Measurements from ENCODE around the gene HMCN2.
"Not testable (repeated sequence)": the region's sequence is repeated elsewhere in the genome, so short reads cannot be mapped to it uniquely, and the experiment has no call there.

Gene HMCN2

DNA sequence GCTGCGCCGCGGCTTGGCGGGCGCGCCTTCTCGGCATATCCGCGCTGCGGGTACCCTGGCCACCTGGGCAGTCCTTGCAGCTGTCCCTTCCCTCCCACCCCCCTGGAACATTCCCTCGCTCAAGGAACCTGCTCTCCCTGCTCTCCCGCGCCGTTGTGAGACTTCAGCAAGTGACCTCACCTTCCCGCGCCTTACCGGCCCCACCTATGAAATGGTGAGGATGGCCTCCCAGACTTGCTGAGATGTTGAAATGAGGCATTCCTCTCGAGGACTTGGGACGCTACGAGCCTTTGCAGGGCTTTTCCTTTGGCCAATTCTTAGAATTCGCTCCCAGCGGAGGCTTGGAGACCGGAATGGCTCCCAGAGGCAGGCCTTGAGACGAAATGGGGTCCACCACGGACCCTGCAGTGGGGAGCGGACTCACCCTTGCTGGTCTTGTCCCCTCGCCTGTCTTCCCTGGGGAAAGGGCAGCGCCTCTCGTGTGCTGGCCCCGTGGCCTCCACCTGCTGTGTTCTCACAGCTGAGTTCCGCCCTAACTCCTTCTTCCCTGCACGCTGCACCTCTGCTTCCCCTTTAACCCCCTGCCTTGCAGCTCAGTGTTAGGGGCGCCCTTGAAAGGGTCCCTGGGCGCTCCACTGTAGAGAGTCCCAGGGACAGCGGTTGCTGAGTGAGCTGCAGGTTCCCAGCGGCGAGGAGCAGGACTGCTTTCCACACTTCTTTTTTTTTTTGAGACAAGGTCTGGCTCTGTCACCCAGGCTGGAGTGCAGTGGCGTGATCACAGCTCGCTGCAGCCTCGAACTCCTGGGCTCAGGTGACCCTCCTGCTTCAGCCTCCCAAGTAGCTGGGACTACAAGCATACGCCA lies 907 bp downstream of the HMCN2 start:
- no peak for DNase-seq

DNA sequence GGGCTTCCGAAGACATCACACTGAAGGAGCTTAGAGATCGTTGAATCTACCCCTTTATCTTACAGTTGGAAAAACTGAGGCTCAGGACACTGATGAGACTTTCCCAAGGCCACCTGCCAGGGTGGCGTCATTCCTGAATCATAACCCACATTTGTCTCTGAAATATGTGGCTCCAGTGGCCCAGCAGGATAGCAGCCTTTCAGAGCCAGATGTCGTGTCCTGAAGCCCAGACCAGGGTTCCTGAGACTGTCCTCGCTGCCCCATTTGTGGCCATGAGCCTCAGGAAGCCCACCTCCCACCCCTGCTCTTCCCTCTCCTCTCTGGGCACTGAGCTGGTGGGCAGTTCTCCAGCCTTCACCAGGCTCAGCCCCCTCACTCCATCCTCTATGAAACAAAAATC lies 2.4 kb downstream of the HMCN2 start:
- no peak for DNase-seq

DNA sequence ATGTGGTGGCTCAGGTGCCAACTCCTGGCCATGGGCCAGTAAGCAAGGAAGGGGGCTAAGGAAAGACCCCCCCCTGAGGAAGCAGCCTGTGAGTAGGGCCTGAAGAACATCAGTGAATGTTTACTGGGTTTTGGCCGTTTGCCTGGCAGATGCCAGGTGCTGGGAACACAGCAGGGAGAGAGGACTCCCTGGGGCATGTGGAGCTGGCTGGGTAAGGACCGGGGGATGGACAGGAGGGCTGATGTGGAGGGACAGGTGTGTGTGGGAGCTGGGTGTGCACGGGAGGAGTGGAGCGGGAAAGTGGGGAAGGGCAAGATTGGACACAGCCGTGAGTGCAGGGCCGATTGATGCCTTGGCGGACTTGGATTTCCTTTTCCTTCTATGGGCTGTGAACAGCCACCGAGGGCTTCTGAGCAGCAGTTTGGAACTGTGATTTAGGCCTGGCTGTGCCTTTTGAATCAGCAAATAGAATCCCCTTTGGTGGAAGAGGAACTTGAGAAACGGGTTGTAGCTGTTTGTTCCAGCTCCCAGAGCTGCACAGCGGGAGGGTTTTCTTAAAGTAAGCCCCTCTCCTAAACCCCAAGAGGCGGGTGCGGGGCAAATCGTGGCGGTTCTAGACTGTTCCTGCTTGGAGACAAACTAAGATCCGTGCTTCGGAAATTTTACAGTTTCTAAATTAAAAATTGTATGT lies 3.1 kb downstream of the HMCN2 start:
- no peak for DNase-seq

DNA sequence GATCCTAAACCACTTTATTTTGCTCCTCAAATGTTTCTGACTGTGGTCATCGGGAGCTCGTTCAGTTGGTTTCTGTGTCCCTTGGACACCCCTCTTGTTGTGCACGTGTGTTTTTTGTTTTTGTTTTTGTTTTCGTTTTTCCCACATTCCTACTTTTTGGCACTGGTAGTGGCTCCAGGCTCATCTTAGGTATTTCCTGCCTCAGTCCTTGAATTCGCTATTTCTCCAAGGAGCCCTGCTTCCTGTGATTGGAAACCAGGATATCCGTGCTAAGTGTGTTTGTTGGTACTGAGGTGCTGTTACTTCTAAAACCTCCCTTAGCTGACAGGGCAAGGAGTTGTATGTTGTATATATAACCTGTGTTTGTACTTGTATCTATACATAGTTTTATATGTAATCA lies 5.9 kb downstream of the HMCN2 start:
- DNase-seq = no peak

DNA sequence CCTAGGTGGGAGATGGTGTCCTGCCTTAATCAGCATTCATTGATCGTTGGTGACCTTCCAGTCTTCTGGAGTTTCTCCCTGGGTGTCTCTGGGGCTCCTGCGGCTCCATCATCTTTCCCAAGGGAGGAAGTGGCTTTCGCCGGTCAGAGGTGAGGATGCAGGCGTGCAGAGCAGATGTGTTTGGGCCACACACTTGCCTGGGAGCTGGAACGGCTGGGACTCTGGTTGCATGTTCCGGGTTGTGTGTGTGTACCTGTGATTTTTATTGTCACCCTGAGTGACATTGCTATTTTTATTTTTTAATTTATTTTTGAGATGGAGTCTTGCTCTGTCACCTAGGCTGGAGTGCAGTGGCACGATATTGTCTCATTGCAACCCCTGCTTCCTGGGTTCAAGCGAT lies 9.6 kb downstream of the HMCN2 start:
- DNase-seq = no peak

DNA sequence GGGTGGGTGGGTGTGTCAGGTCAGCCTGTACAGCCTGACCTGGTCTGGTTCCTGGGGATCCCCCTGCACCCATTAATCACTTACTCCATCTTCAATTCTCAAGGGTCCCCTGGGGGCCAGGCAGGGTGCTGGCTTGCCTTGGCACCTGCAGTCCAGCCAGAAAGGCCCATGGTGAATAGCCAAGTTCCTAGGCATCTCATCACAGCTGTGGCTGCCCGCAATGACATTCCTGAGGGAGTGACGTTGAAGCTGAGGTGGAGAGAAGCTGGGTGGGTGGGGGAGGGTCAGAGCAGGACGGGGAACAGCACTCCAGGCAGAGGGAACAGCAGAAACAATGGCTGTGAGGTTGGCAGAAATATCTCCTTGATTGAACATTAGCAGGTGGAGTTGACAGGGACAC lies 10.6 kb downstream of the HMCN2 start:
- DNase-seq = no peak

DNA sequence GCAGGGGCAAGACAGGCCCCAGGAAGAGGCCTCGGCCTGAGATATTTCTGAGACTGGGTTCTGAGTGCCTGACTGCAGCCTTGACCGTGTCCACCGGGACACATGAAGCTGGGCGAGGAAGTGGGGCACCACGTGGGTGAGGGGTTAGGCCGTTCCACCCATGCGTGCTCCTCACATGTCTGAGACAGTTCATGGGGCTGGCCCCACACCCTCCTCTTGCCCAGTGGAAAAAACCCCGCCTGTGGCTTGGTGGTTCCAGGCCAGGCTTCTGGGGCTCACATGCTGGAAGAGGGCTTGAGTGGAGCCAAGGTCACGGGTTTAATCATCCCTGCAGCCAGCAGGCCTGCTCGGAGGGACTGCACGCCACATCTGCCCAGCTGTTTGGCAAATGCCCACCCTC lies 11.4 kb downstream of the HMCN2 start:
- no peak for DNase-seq

DNA sequence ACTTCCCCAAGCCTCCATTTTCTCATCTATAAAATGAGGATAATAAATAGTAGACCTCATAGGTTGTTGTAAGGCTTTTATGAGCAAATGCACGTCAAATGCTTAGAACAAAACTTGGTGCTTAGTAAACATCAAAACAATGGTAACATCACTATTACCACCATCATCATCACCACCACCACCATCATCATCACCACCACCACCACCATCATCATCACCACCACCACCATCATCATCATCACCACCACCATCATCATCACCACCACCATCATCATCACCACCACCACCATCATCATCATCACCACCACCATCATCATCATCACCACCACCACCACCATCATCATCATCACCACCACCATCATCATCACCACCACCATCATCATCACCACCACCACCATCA lies 12.0 kb downstream of the HMCN2 start:
- not testable (repeated sequence) for DNase-seq

DNA sequence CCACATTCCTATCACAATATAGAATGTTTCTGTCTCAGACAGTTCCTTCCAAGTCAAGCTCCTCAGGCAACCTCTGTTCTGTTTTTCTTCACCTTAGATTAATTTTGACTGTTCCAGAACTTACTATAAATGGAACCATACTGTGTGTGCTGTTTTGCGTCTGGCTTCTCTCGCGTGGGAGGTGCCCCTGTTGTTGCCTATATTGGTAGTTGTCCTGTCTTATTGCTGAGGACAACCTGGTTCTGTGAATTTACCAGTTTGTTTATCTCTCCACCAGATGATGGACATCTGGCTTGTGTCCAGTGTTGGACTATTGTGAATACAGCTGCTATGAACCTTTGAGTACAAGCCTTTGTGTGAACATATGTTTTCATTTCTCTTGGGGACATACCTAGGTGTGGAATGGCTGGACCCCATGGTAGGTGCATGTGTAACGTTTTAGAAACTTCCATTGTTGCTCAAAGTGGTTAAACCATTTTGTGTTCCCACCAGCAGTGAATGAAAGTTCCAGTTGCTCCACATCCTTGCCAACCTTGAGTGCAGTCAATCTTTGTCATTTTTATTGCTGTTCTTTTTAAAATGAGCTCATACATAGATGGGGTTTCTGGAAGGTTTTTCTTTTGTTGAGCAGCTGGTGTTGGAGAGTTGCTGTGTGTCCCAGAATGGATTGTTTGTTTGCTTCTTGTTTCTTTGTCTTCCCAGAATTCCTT lies 18.1 kb downstream of the HMCN2 start:
- no peak for DNase-seq

DNA sequence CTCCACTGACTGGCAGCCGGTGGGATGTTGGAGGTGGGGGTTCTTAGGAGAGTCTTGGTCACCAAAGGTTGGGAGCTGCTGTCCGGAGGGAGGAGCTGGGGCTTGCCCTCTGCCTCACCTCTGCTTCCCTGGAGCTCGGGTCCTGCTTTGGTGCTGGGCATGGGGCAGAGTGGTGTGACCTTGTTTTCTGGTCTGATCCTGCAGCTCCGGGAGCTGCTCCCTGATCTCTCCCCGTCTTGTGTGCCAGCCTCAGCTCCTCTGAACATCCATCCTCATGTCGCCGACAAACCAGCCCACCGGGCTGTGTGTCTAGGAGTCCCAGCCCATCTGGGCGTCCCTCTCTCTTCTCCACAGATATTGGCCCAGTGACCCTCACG lies 18.7 kb downstream of the HMCN2 start:
- DNase-seq = no peak

DNA sequence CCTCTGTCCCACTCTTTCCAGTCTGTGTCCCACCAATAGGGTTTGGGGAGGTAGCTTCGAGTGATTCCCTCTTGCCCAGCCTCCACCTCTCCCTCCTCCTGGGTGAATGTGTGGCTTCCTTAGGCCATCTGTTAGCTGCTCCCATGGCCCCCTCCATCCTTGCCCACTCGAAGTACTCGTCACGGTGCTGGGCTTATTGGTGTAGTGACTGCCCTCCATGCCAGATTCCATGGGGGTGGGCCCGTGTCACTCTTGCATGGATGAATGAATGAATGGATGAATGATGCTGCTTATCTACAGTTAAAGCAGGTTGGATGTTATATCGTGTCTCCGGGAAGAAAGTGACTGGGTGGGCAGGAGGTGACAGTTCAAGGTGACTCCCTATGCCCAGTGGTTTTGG lies 19.1 kb downstream of the HMCN2 start:
- DNase-seq = no peak

DNA sequence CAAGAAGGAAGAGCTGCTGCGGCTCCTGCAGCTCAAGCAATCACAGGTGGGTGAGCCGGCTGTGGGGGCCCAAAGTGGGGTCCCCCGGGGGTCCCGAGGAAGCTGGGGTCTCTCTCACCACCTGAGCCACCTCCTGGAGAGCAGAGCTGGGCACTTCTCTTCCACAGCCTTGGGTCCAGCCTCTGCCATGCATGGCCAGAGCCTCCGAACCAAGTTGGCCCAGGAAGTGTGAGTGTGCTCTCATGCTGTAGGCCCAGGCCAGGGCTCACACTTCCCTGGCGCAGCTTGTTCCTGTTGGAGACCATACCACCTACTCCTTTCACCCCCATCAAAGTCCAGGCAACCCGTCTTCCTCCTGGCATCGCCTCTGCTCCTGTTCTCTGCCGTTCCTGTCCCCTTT lies 19.7 kb downstream of the HMCN2 start:
- no peak for DNase-seq

DNA sequence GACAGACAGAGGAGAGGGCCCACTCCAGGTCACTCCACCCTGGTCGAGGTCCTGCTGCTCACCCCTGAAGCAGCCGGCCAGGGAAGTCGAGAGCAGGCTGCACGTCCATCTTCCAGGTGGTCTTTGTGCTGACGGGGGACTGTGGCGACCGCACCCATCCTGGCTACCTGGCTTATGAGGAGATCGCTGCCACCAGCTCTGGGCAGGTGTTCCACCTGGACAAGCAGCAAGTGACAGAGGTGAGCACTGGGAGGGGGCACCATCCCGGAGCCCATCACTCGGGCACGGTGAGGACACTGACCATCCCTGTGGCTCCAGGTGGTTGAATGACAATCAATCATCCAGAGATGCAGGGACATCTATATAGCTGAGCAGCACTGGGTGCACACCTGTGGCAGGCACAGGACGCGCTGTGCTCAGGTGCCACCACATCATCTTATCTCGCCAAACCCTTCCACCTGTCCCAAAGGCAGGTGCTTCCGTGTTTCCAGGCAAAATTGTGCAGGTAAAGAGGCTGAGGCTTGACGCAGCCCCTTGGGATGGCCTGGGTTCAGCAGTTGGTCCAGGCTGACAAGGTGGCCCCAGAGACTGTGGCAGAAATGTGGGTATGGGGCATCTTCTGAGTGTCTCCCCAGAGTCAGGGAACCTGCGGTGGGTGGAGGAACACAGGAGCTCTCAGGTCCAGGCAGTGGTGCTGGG lies 20.7 kb downstream of the HMCN2 start:
- DNase-seq = no peak

DNA sequence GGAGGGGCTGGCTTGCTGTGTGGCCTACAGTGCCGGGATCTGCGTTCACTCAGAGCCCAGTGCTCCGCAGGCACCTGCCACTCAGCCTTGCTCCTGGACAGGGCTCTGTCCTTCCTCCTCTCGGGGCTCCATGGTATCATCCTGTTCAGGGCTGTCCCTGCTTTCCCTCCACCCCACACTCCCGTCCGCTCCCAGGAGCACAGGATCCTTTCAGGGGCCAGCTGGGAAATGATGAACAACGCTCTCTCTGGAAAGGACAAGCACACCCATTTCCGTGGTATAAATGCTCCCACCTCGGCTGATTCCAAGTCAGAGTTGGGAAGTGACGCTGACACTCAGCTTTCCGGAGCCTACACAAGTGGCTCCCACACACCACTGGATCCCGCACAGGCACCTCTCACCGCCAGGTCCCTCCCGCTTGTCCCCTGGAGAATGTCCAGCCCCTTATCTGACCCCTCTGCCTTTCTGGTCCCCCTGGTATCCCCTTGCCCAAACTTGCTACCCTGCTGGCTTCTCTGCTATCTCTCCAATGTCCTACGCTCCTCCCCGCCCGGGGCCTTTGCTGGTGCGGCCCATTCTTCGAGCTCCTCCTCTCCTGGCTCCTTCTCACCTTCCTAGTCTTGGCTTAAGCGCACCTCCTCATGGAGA lies 21.3 kb downstream of the HMCN2 start:
- DNase-seq = no peak

DNA sequence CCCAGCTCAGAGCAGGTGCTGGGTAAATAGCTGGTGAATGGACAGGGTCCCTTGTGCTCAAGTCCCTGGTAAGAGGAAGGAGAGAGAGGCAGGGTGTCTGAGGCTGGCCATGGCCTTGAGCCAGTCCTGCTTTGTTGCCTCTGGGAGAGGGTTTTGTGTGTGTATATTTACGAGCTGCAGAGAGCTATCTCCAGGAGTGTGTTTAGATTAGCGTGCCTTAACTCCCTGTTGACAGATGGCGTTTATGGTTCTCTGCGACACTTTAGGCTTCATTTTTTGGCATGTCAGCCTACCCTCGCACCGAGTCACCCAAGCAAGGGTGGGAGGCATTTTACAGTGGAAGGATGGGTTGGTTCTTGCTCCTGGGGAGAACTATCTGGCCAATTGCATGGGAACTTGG lies 22.2 kb downstream of the HMCN2 start:
- no peak for DNase-seq

DNA sequence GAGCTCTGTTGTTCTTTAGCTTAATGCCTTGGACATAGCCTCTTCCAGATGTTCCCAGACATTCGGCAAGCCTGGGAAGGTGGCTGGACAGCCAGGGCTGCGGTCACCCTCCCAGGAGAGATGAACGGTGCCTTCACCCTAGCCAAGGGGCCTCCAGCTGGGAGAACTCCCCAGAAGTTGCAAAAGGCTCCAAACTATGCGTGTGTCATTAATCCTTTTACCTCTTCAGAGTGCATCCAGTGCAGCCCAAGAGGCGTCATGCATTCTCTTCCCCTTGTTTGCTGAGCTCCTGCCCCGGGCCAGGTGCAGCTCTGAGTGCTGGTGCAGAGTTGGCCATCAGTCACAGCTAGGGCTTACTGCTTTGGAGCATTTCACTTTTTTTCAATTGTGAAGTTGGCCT lies 22.8 kb downstream of the HMCN2 start:
- no peak for DNase-seq

DNA sequence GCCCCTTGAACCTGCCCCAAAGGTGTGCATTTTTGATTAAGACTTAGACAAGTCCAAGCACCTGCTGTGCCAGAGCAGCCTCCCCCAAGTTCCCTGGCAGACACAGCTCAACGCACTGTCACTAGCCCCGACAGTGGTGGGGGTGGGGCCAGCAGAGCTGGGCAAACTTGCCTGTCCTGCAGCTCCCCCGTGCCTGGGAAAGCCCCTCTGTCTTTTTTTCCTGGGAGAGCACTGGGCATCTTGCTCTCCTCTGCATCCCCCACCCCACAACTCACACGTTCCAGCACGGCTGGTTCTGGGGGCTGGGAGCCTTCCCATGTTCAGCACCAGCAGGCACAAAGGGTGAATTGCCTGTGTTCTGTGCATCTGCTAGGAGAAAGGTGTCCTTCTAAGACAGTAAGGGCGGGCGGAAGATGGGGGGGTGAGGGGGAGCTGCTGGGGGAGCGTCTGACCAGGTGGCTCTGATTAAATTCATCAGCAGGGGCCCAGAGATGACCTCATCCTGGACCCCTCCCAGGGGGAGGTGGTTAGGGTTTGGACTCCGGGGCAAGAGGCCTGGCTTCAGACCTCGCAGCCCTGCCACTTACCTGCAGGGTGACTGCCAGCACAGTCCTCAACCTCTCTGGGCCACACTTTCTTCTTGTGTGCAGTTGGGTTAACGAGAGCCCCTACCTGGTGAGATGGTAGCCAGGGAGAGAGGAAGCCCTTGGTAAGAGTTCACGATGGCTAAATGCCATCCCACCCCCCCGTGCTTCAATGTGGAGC lies 23.5 kb downstream of the HMCN2 start:
- no peak for DNase-seq

DNA sequence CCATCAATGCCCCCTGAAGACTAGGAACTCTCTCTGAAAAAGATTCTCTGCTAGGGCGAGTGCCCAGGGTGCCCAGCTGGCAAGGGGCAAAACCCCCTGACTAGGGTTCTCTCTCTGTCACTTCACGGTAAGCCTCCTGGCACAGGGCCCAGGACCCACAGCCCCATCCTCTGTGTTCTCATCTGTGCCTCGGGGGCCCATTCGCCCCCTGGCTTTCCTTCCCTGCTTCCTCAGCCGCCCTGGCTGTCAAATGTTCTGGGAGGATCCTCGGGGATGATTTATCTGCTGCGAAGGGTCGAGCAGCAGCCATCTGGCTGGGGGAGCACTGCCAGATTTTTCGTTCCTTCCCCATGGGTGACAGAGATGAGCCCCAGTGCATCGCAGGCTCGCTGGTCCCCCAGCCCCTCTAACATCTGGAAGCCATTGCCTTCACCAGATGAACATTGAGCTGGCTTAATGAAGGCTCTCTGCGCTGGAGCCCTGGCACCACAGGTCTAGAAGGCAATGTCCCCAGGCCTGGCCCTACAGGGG lies 24.2 kb downstream of the HMCN2 start:
- no peak for DNase-seq

DNA sequence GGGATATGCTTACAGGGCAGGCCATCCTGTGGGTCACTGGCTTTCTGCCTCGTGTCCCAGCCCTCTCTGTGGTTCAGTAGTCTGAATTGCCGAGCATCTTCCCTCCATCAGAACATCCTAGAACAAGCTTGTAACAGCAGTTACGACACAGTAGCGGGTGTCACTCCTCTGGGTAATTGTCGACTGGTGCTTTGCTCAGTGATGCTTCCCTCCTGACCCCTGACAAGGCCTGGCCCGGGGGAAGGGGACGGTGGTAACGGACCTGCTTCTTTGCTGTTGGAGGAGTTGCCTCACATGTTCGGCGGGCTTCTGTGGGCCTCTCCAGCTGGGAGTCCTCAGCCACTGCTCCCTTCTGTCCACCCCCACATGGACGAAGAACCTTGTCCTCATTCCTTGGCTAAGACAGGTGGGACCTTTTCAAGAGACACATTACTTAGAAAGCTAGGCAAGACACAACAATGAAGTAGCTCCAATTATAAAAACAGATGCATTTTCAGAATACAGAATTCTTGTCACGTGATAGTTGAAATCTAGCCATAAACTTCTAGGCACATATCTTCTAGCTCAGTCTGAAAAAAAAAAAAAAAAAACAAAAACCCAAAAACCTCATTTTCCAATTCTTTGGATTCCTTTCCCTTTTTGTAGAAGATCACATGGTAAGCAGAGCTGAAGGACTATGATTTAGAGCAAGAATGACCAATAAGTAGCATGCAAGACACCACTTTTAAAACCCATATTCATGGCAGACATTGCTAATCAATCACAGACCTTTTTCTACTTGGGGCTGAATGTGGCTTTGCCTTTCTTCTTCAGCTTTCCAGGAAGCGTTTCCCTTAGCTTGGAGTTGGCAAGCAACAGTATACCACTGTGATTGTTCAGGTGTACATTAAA lies 25.0 kb downstream of the HMCN2 start:
- no peak for DNase-seq

DNA sequence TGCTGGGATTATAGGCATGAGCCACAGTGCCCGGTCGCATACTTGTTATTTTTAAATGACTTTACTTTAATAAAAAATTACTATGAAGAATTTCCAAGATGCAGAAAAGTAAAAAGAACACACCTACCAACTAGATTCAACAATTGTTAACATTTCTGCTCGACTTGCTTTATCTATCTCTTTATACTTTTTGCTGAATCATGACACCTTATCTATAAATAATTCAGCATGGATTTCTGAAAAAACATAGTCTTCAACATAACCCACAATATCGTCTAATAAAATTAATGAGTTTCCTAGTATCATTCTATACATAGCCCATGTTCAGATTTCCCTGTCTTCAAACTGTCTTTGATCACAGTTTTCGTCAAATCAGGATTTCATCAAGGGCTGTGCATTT lies 25.9 kb downstream of the HMCN2 start:
- DNase-seq = no peak

DNA sequence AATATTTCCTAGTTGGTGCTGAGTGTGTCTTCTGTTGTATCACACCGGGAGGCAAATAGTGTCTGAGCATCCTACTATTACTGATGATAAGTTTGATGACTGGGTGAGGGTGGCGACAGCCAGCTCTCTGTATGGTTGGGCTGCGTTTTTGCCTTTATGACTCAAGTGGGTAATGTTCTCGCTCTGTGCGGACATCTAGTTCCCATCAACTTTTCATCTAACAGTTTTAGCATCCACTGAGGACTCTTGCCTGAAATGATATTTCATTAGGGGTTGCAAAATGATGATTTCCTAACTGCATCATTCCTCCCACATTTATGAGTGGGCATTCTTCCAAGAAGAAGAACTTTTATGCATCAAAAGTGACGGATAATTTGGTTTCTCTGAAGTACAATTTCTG lies 26.5 kb downstream of the HMCN2 start:
- DNase-seq = no peak

All from SIG-M5 (cell line).